Lower leg skin (tissue), 3 donors: ENCODE measurements around the gene GPR84.

Experiments
- POLR2A ChIP-seq, 2 donors: fragments of 450-650 bp; IDR thresholded peaks; one replicate each; pipeline ENCODE4 v1.6.1; 2016 to 2017; ENCODE audit warnings: antibody characterized with exemption in 2 of 2, mild to moderate bottlenecking in 1 of 2, moderate library complexity in 1 of 2
- TF ChIP-seq, protein P1 (sequence below), 3 donors: fragments of 450-650 bp; IDR thresholded peaks; one replicate each; pipeline ENCODE4 v1.5.1; 2016; ENCODE audit warnings: antibody characterized with exemption in 3 of 3, mild to moderate bottlenecking in 3 of 3, moderate library complexity in 2 of 3

DNA sequence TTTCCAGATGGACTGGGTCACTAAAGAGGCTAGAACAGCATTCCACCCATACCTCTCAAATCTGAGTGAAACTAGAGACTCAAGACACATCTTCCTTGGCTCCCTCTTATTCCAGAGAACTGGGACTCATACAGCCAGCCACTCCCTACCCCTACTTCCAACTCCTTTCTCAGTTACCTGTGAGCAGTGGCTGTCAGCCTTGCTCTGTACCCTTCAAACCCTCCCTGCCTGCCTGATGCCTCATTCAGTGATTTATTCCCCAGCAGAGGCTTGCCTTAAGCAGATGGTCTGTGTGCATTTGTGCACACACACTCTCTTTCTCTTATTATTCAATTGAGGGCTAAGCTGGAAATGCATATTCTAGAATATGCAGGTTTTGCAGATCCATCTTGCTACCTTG, 14.6 kb downstream of the GPR84 start:
- TF ChIP-seq, protein P1, sequence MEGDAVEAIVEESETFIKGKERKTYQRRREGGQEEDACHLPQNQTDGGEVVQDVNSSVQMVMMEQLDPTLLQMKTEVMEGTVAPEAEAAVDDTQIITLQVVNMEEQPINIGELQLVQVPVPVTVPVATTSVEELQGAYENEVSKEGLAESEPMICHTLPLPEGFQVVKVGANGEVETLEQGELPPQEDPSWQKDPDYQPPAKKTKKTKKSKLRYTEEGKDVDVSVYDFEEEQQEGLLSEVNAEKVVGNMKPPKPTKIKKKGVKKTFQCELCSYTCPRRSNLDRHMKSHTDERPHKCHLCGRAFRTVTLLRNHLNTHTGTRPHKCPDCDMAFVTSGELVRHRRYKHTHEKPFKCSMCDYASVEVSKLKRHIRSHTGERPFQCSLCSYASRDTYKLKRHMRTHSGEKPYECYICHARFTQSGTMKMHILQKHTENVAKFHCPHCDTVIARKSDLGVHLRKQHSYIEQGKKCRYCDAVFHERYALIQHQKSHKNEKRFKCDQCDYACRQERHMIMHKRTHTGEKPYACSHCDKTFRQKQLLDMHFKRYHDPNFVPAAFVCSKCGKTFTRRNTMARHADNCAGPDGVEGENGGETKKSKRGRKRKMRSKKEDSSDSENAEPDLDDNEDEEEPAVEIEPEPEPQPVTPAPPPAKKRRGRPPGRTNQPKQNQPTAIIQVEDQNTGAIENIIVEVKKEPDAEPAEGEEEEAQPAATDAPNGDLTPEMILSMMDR (IDR thresholded peaks at IDR 0.05): no peak
- no peak for TF ChIP-seq POLR2A (IDR thresholded peaks at IDR 0.05)
